Left lung (tissue), 10 donors: ENCODE data around the gene LIMK1. TPM values are rescaled to one million over a fixed set of nuclear protein-coding genes. Genes with fewer than 3 reads are reported as not detected.

Experiments used
- ATAC-seq: fragments of 200-7000 bp; cut with Tn5 transposase; one replicate; pipeline ENCODE4 v1.9.1; 2020; ENCODE audit warnings: moderate library complexity
- DNase-seq, 4 donors: peaks; one replicate each; pipeline ENCODE4 v3.0.0-alpha.2; 2013 to 2020
- H3K27ac ChIP-seq, 2 donors: fragments of 200-600 bp; sonication (generic) in 1 of 2; one replicate each; pipeline versions ENCODE4 v1.5.0 to v1.8.0; 2020 to 2021
- H3K27me3 ChIP-seq, 2 donors: fragments of 200-600 bp; sonication (generic) in 1 of 2; one replicate each; pipeline versions ENCODE4 v1.5.0 to v1.8.0; 2020 to 2021
- H3K36me3 ChIP-seq, 2 donors: fragments of 200-600 bp; sonication (generic) in 1 of 2; one replicate each; pipeline versions ENCODE4 v1.5.0 to v1.8.0; 2020 to 2021
- H3K4me1 ChIP-seq, 2 donors: fragments of 200-600 bp; one replicate each; pipeline ENCODE4 v1.8.0; 2021
- H3K4me3 ChIP-seq, 2 donors: fragments of 200-600 bp; sonication (generic) in 1 of 2; one replicate each; pipeline versions ENCODE4 v1.5.0 to v1.8.0; 2020 to 2021; ENCODE audit warnings: mild to moderate bottlenecking in 1 of 2
- H3K9me3 ChIP-seq, 2 donors: fragments of 200-600 bp; sonication (generic) in 1 of 2; one replicate each; pipeline versions ENCODE4 v1.5.0 to v1.8.0; 2020 to 2021
- CTCF ChIP-seq, 2 donors: fragments of 200-600 bp; sonication (generic) in 1 of 2; IDR thresholded peaks; one replicate each; pipeline versions ENCODE4 v1.5.0 to v1.8.0; 2021; ENCODE audit warnings: antibody characterized with exemption in 2 of 2
- intact Hi-C, 2 donors: fragments of 100-400 bp; cut with DNase I; formaldehyde crosslinking; loops; one replicate each; pipeline versions ENCODE4 v1.11.2 to v1.14.2; 2022
- polyA plus RNA-seq, 6 donors: library from polyadenylated mRNA; unstranded; fragments of 120-200 nt; gene quantifications; one replicate each; pipeline ENCODE4 v1.2.1, GENCODE V29; 2013; ENCODE audit not compliant: insufficient read length in 6 of 6
- total RNA-seq, 2 donors: library from RNA; stranded (reverse); fragmentation: NEBNext Ultra II Directional; extraction: Animal tissue kit (Norgen Biotek cat#: 25700); gene quantifications; one replicate each; pipeline ENCODE4 v1.2.1, GENCODE V29; 2021
- donor health status: DM: no; HTN: yes; CAD: no.
- donor health status: DM: no; HTN: no; CAD: no.

LIMK1 gene
- total and polyA plus RNA-seq, 8 donors = 17.4 to 47.2 (median 25.1) TPM

GRCh38 chr7:74092321-74092963 lies 8.8 kb downstream of the LIMK1 start:
- Histone ChIP-seq H3K36me3 (peaks cover 0 to 25% of the 10 kb centered on the region in 2 donors), H3K4me1 (peaks cover 12 to 38% of the 10 kb centered on the region in 2 donors), H3K27ac (peak overlapping the region; percentile 87 to 92), H3K9me3 (no peaks in the 10 kb centered on the region), H3K4me3 (peak overlapping the region in 1 of 2 donors; percentile 53), H3K27me3 (no peaks in the 10 kb centered on the region)
- TF ChIP-seq CTCF (IDR thresholded peaks at IDR 0.05) = no peak
- DNase-seq (no peak), ATAC-seq (no peak)
- intact Hi-C loops = no loop called here

- peak overlapping the region; percentile 87 to 92 for H3K27ac ChIP-seq
- H3K4me1 ChIP-seq = peaks cover 12 to 38% of the 10 kb centered on the region in 2 donors
- no peaks in the 10 kb centered on the region for H3K27me3 ChIP-seq
- intact Hi-C loops = no loop called here
- no peak for TF ChIP-seq CTCF (IDR thresholded peaks at IDR 0.05)
- no peaks in the 10 kb centered on the region for H3K9me3 ChIP-seq
- H3K36me3 ChIP-seq = peaks cover 0 to 25% of the 10 kb centered on the region in 2 donors
- DNase-seq (peak in 2 of 4 donors; percentile 78 to 89), ATAC-seq (peak; percentile 53)
- peak overlapping the region; percentile 7 to 53 for H3K4me3 ChIP-seq
These were observed 9.4 kb downstream of the LIMK1 start for GRCh38 chr7:74092964-74093471.

GRCh38 chr7:74093671-74094223 lies 10.1 kb downstream of the LIMK1 start:
- Histone ChIP-seq H3K4me1 (peaks cover 12 to 38% of the 10 kb centered on the region in 2 donors), H3K9me3 (no peaks in the 10 kb centered on the region), H3K36me3 (peaks cover 0 to 27% of the 10 kb centered on the region in 2 donors), H3K27me3 (no peaks in the 10 kb centered on the region), H3K27ac (peak overlapping the region; percentile 87 to 92), H3K4me3 (peak overlapping the region; percentile 28 to 53)
- DNase-seq = no peak
- TF ChIP-seq CTCF (IDR thresholded peaks at IDR 0.05) = no peak
- ATAC-seq = peak; percentile 48
- intact Hi-C loops = no loop called here

- H3K4me1 ChIP-seq = peaks cover 12 to 38% of the 10 kb centered on the region in 2 donors
- peak in 1 of 2 donors; percentile 20 for TF ChIP-seq CTCF (IDR thresholded peaks at IDR 0.05)
- ATAC-seq = peak; percentile 91
- H3K27me3 ChIP-seq = no peaks in the 10 kb centered on the region
- DNase-seq = peak in 3 of 4 donors; percentile 19 to 93 (median 91)
- peak overlapping the region; percentile 87 to 92 for H3K27ac ChIP-seq
- H3K4me3 ChIP-seq = peak overlapping the region; percentile 28 to 53
- H3K36me3 ChIP-seq = peaks cover 0 to 28% of the 10 kb centered on the region in 2 donors
- no peaks in the 10 kb centered on the region for H3K9me3 ChIP-seq
- intact Hi-C loops = no loop called here
These were observed 10.9 kb downstream of the LIMK1 start for GRCh38 chr7:74094224-74095101.
